CD4-positive, alpha-beta memory T cell (primary cell): Measurements from ENCODE around the gene SEC31B. TPM values are rescaled to one million over a fixed set of nuclear protein-coding genes. Genes with fewer than 3 reads are reported as not detected.

Experiments used
- polyA plus RNA-seq, 2 donors: library from polyadenylated mRNA; unstranded; fragments of 300-500 nt; fragmentation: Illumina TruSeq; gene quantifications; one replicate each; pipeline ENCODE4 v1.2.3, GENCODE V29; 2021
- total RNA-seq, 2 experiments: library from RNA; stranded (reverse); gene quantifications; one replicate each; pipeline ENCODE4 v1.2.3, GENCODE V29; 2021

SEC31B gene
- total and polyA plus RNA-seq, 4 experiments from 2014 or later = 0.76 to 70.9 (median 33.2) TPM

Other genes starting within 250 kb of the SEC31B start
- gene BLOC1S2, start 233.2 kb downstream of the SEC31B start, total RNA-seq = 10 to 100 TPM; 32.0 to 38.5 TPM
- gene BLOC1S2, start 233.2 kb downstream of the SEC31B start, polyA plus RNA-seq = 10 to 100 TPM; 66.8 to 77.8 TPM
- gene PKD2L1, start 189.6 kb downstream of the SEC31B start, total RNA-seq = not detected
- not detected for gene PKD2L1, start 189.6 kb downstream of the SEC31B start, polyA plus RNA-seq
- gene SCD, start 172.6 kb downstream of the SEC31B start, total RNA-seq = under 1 TPM; 0.61 to 1.00 TPM
- 1 to 10 TPM in 1 of 2 donors, under 1 TPM in 1; 0.77 to 1.4 TPM for gene SCD, start 172.6 kb downstream of the SEC31B start, polyA plus RNA-seq
- gene WNT8B, start 56.9 kb downstream of the SEC31B start, total RNA-seq = not detected
- not detected for gene WNT8B, start 56.9 kb downstream of the SEC31B start, polyA plus RNA-seq
- gene NDUFB8, start 10.0 kb upstream of the SEC31B start, total RNA-seq = 100 to 1,000 TPM; 141 to 162 TPM
- 100 to 1,000 TPM; 473 to 613 TPM for gene NDUFB8, start 10.0 kb upstream of the SEC31B start, polyA plus RNA-seq
- gene HIF1AN, start 16.1 kb upstream of the SEC31B start, total RNA-seq = 10 to 100 TPM; 69.6 to 69.8 TPM
- 10 to 100 TPM; 26.8 to 36.8 TPM for gene HIF1AN, start 16.1 kb upstream of the SEC31B start, polyA plus RNA-seq
- not detected for gene PAX2, start 225.7 kb upstream of the SEC31B start, total RNA-seq
- gene PAX2, start 225.7 kb upstream of the SEC31B start, polyA plus RNA-seq = not detected